Psoas muscle (tissue), 8 donors: ENCODE data around the gene SGCE. TPM values are rescaled to one million over a fixed set of nuclear protein-coding genes. Genes with fewer than 3 reads are reported as not detected.

Experiments used
- ATAC-seq, 4 donors: fragments of 200-7000 bp; cut with Tn5 transposase; one replicate each; pipeline ENCODE4 v1.9.1; 2020; ENCODE audit warnings: moderate library complexity in 3 of 4, mild to moderate bottlenecking in 2 of 4
- DNase-seq, 2 donors: peaks; one replicate each; pipeline ENCODE4 v3.0.0-alpha.2; 2020
- H3K27ac ChIP-seq: fragments of 200-600 bp; one replicate; pipeline ENCODE4 v1.8.0; 2022
- H3K27me3 ChIP-seq, 3 donors: fragments of 200-600 bp in 1 of 3; one replicate each; pipeline versions ENCODE4 v1.6.1 to v1.8.0; 2013 to 2022; ENCODE audit warnings: low read length in 2 of 3, mild to moderate bottlenecking in 2 of 3, moderate library complexity in 1 of 3; ENCODE audit not compliant: insufficient read depth in 3 of 3
- H3K36me3 ChIP-seq, 2 donors: fragments of 200-600 bp in 1 of 2; one replicate each; pipeline versions ENCODE4 v1.6.1 to v1.8.0; 2013 to 2022; ENCODE audit warnings: low read depth in 1 of 2, mild to moderate bottlenecking in 1 of 2, moderate library complexity in 1 of 2; ENCODE audit not compliant: insufficient read depth in 1 of 2
- H3K4me1 ChIP-seq: fragments of 200-600 bp; one replicate; pipeline ENCODE4 v1.8.0; 2022
- H3K4me3 ChIP-seq: fragments of 200-600 bp; one replicate; pipeline ENCODE4 v1.8.0; 2022; ENCODE audit warnings: mild to moderate bottlenecking
- H3K9me3 ChIP-seq: fragments of 200-600 bp; one replicate; pipeline ENCODE4 v1.8.0; 2022
- CTCF ChIP-seq: fragments of 200-600 bp; IDR thresholded peaks from one replicate; pipeline ENCODE4 v1.8.0; 2022; ENCODE audit warnings: antibody characterized with exemption
- WGBS, 3 donors: extraction: QIAGEN DNeasy Blood & Tissue Kit; methylation state at CpG; one replicate each; pipeline versions ENCODE4 v1.1.6 to v1.1.7; 2013; 5-methylcytosine and 5-hydroxymethylcytosine counted together
- intact Hi-C, 2 donors: fragments of 100-400 bp; cut with DNase I; formaldehyde crosslinking; loops; one replicate each; pipeline versions ENCODE4 v1.11.0 to v1.14.2; 2022
- polyA plus RNA-seq, 3 donors: library from polyadenylated mRNA; stranded (reverse); fragments of 200-250 nt; gene quantifications; one replicate each; pipeline ENCODE4 v1.2.3, GENCODE V29; 2013
- total RNA-seq, 4 donors: library from RNA; stranded (reverse); fragmentation: NEBNext Ultra II Directional in 2 of 4; extraction: Animal tissue kit (Norgen Biotek cat#: 25700) in 2 of 4; gene quantifications; one replicate each; pipeline versions ENCODE4 v1.2.1 to v1.2.4, GENCODE V29; 2021 to 2023
- donor health status: healthy with polysubstance abuse.
- donor health status: DM: no; HTN: no; CAD: no; lungs with moderate emphysema.
- donor health status: Bipolar disorder and iron deficiency.
- donor health status: healthy.
- donor health status: DM: yes; HTN: yes; CAD: no.
- donor health status: DM: no; HTN: no; CAD: no.
- donor health status: DM: no; HTN: no; CAD: no.
- donor health status: DM: yes; HTN: yes; CAD: no.

SGCE gene
- total and polyA plus RNA-seq, 7 donors, result 3.9 to 13.0 (median 6.1) TPM

GRCh38 chr7:94567396-94567795, 88.5 kb downstream of the SGCE start:
- DNase-seq (no peak), ATAC-seq (no peak)
- H3K36me3 ChIP-seq, result no peaks in the 10 kb centered on the region
- H3K4me1 ChIP-seq, result no peaks in the 10 kb centered on the region
- no peak overlapping the region for H3K27ac ChIP-seq
- TF ChIP-seq CTCF, result no peak
- no peaks in the 10 kb centered on the region for H3K27me3 ChIP-seq
- H3K4me3 ChIP-seq, result no peak overlapping the region
- intact Hi-C loops, result no loop called here
- no peaks in the 10 kb centered on the region for H3K9me3 ChIP-seq

- H3K9me3 ChIP-seq, result no peaks in the 10 kb centered on the region
- no peaks in the 10 kb centered on the region for H3K4me1 ChIP-seq
- ATAC-seq (no peak), DNase-seq (no peak)
- no peak for TF ChIP-seq CTCF
- H3K27me3 ChIP-seq, result no peaks in the 10 kb centered on the region
- peaks cover 0 to 1% of the 10 kb centered on the region in 2 donors for H3K36me3 ChIP-seq
- H3K4me3 ChIP-seq, result no peak overlapping the region
- 90 to 92% (median 90%) methylated on average over 4 of the region's 4 CpGs for WGBS, 3 donors
- no peak overlapping the region for H3K27ac ChIP-seq
- intact Hi-C loops, result no loop called here
Measured at GRCh38 chr7:94565247-94565894, 90.6 kb downstream of the SGCE start.

- TF ChIP-seq CTCF, result no peak
- no peaks in the 10 kb centered on the region for H3K4me1 ChIP-seq
- H3K27me3 ChIP-seq, result no peaks in the 10 kb centered on the region
- H3K36me3 ChIP-seq, result peaks cover 0 to 19% of the 10 kb centered on the region in 2 donors
- ATAC-seq (no peak), DNase-seq (no peak)
- H3K9me3 ChIP-seq, result no peaks in the 10 kb centered on the region
- intact Hi-C loops, result no loop called here
- WGBS, 3 donors, result 70 to 80% (median 76%) methylated on average over 3 of the region's 3 CpGs
- no peak overlapping the region for H3K27ac ChIP-seq
- no peak overlapping the region for H3K4me3 ChIP-seq
Measured at GRCh38 chr7:94562525-94562924, 93.4 kb downstream of the SGCE start.

GRCh38 chr7:94561841-94562514, 94.0 kb downstream of the SGCE start:
- H3K27me3 ChIP-seq, result no peaks in the 10 kb centered on the region
- no peaks in the 10 kb centered on the region for H3K4me1 ChIP-seq
- 94 to 98% (median 96%) methylated on average over 2 of the region's 2 CpGs for WGBS, 3 donors
- TF ChIP-seq CTCF, result no peak
- no peak for ATAC-seq
- H3K4me3 ChIP-seq, result no peak overlapping the region
- intact Hi-C loops, result no loop called here
- no peaks in the 10 kb centered on the region for H3K9me3 ChIP-seq
- DNase-seq, result no peak
- H3K36me3 ChIP-seq, result peaks cover 0 to 19% of the 10 kb centered on the region in 2 donors
- no peak overlapping the region for H3K27ac ChIP-seq
